HCT116 (cell line): ENCODE measurements around the gene SPATA33. TPM values are rescaled to one million over a fixed set of nuclear protein-coding genes. Genes with fewer than 3 reads are reported as not detected.

Experiments used
- ATAC-seq: fragments of 200-7000 bp; cut with Tn5 transposase; 2 replicates; pipeline ENCODE4 v1.9.1; 2020; ENCODE audit warnings: mild to moderate bottlenecking, moderate library complexity
- BruUV-seq: library from RNA; stranded (reverse); fragments of 400-500 nt; replicated peaks from 2 replicates; lab custom pipeline; 2021; lab: Mats Ljungman, UMichigan
- CTCF ChIA-PET: fragments of 300-600 bp; sonication (Branson Sonifier 250); formaldehyde crosslinking; loops from one replicate; lab custom pipeline; 2021; ENCODE audit warnings: antibody characterized with exemption; lab: Charles Lee
- POLR2A ChIA-PET: fragments of 300-600, 350-600 bp; sonication (Branson Sonifier 250); formaldehyde crosslinking; loops from one replicate; lab custom pipeline; 2021; ENCODE audit warnings: antibody characterized with exemption; lab: Charles Lee
- RAD21 ChIA-PET, 2 experiments: fragments of 300-600 bp; sonication (Branson Sonifier 250); formaldehyde crosslinking; loops; one replicate each; lab custom pipeline; 2023; ENCODE audit warnings: low total read pairs in 2 of 2; ENCODE audit not compliant: uncharacterized antibody in 2 of 2, unreplicated experiment in 2 of 2, low non-redundant PET in 1 of 2; lab: Charles Lee
- DNase-seq: peaks from one replicate; pipeline ENCODE4 v3.0.0-alpha.2; 2010; ENCODE audit warnings: low read depth, low spot score
- H2AFZ ChIP-seq: fragments of 200-600 bp; shearing (Covaris generic), sonication (generic); 2 replicates; pipeline ENCODE4 v1.6.1; 2017; ENCODE audit warnings: low read depth, mixed run types, mixed read lengths, antibody characterized with exemption, low read length; ENCODE audit not compliant: poor library complexity, severe bottlenecking
- H3K27ac ChIP-seq: 2 replicates; pipeline ENCODE4 v1.5.1; 2012; ENCODE audit warnings: low read depth, low read length
- H3K27me3 ChIP-seq: fragments of 200-600 bp; sonication (generic); 2 replicates; pipeline ENCODE4 v1.6.1; 2016; ENCODE audit warnings: mixed run types, low read length, mixed read lengths; ENCODE audit not compliant: insufficient read depth
- H3K36me3 ChIP-seq, 2 experiments: fragments of 200-500 bp in 1 of 2; fragments of 200-600 bp in 1 of 2; sonication (Bioruptor generic) in 1 of 2; sonication (generic) in 1 of 2; 2 replicates each; pipeline versions ENCODE4 v1.5.1 to v1.6.1; 2014 to 2016; ENCODE audit warnings: low read length in 2 of 2, inconsistent platforms in 1 of 2, mixed read lengths in 1 of 2, mixed run types in 1 of 2; ENCODE audit not compliant: insufficient read depth in 2 of 2, control insufficient read depth in 1 of 2
- H3K4me1 ChIP-seq, 2 experiments: fragments of 200-600 bp in 1 of 2; sonication (generic) in 1 of 2; 2 replicates each; pipeline versions ENCODE4 v1.5.1 to v1.6.1; 2012 to 2017; ENCODE audit warnings: low read length in 2 of 2, inconsistent platforms in 1 of 2, mild to moderate bottlenecking in 1 of 2, mixed read lengths in 1 of 2, mixed run types in 1 of 2, moderate library complexity in 1 of 2; ENCODE audit not compliant: insufficient read depth in 2 of 2, control insufficient read depth in 1 of 2
- H3K4me2 ChIP-seq: fragments of 200-600 bp; sonication (generic); 2 replicates; pipeline ENCODE4 v1.6.1; 2017; ENCODE audit warnings: mixed run types, low read length, mixed read lengths
- H3K4me3 ChIP-seq, 2 experiments: fragments of 200-600 bp in 1 of 2; sonication (generic) in 1 of 2; replicated peaks in 1 of 2; 2 replicates each; pipeline ENCODE4 v1.5.1; 2011 to 2016; ENCODE audit warnings: low read length in 2 of 2, control low read depth in 1 of 2, low read depth in 1 of 2, mild to moderate bottlenecking in 1 of 2, mixed read lengths in 1 of 2, mixed run types in 1 of 2
- H3K79me2 ChIP-seq: fragments of 200-600 bp; sonication (generic); 2 replicates; pipeline ENCODE4 v1.6.1; 2017; ENCODE audit warnings: mild to moderate bottlenecking, mixed run types, low read length, moderate library complexity, mixed read lengths; ENCODE audit not compliant: insufficient read depth
- H3K9ac ChIP-seq: fragments of 200-600 bp; sonication (generic); 2 replicates; pipeline ENCODE4 v1.6.1; 2016; ENCODE audit warnings: low read length, mixed read lengths
- H3K9me2 ChIP-seq: fragments of 200-600 bp; sonication (generic), shearing (Covaris generic); 2 replicates; pipeline ENCODE4 v1.6.1; 2017; ENCODE audit warnings: mixed run types, mild to moderate bottlenecking, moderate library complexity; ENCODE audit not compliant: insufficient read depth
- H3K9me3 ChIP-seq, 2 experiments: fragments of 200-500 bp in 1 of 2; fragments of 200-600 bp in 1 of 2; sonication (Bioruptor generic) in 1 of 2; sonication (generic) in 1 of 2; 2 replicates each; pipeline ENCODE4 v1.6.1; 2014 to 2017; ENCODE audit warnings: low read length in 2 of 2, mixed read lengths in 2 of 2, inconsistent platforms in 1 of 2, low read depth in 1 of 2, mild to moderate bottlenecking in 1 of 2, mixed run types in 1 of 2, moderate library complexity in 1 of 2; ENCODE audit not compliant: control insufficient read depth in 1 of 2, insufficient read depth in 1 of 2
- H4K20me1 ChIP-seq: fragments of 200-600 bp; sonication (generic), shearing (Covaris generic); 2 replicates; pipeline ENCODE4 v1.6.1; 2017; ENCODE audit warnings: mixed run types, mild to moderate bottlenecking, moderate library complexity; ENCODE audit not compliant: insufficient read depth
- POLR2AphosphoS5 ChIP-seq: IDR thresholded peaks from 2 replicates; pipeline ENCODE4 v1.6.1; 2011; ENCODE audit warnings: mild to moderate bottlenecking, low read depth, low read length, moderate library complexity
- RAD21 ChIP-seq: IDR thresholded peaks from 2 replicates; pipeline ENCODE4 v1.6.1; 2012; ENCODE audit warnings: low read depth, mild to moderate bottlenecking
- intact Hi-C: fragments of 100-400 bp; cut with micrococcal nuclease; formaldehyde crosslinking; loops from 2 replicates; pipeline ENCODE4 v1.10.0; 2022
- total RNA-seq: library from RNA; stranded (reverse); gene quantifications from one replicate; pipeline ENCODE4 v1.2.1, GENCODE V29; 2021; ENCODE audit not compliant: unreplicated experiment

The SPATA33 gene
- total RNA-seq, 1 experiment from 2014 or later: 24.9 TPM

- ATAC-seq: no peak
- ChIA-PET RAD21 (no interaction called here), CTCF (no interaction called here), POLR2A (interaction anchor here (2.0 kb wide), 1 partner anchor 12 kb away, joined by 7 read pairs; no protein-coding TSS in a partner anchor)
- no TSS peak for BruUV-seq
- Histone ChIP-seq H3K4me1 (peaks cover 20 to 68% of the 10 kb centered on the region in 2 experiments), H4K20me1 (peaks cover 3% of the 10 kb centered on the region; the same call in 1 of the 2 replicates), H3K27me3 (no peaks in the 10 kb centered on the region), H2AFZ (no peak overlapping the region), H3K36me3 (peaks cover 9 to 27% of the 10 kb centered on the region in 2 experiments), H3K79me2 (peaks cover 40% of the 10 kb centered on the region), H3K27ac (no peak overlapping the region; the same call in 1 of the 2 replicates), H3K9me2 (no peaks in the 10 kb centered on the region), H3K9ac (no peak overlapping the region), H3K4me3 (no peak overlapping the region), H3K9me3 (no peaks in the 10 kb centered on the region), H3K4me2 (peak overlapping the region; percentile 86; the same call in 1 of the 2 replicates)
- TF ChIP-seq POLR2AphosphoS5 (peak; percentile 37), RAD21 (no peak)
- intact Hi-C loops: no loop called here
- DNase-seq: no peak
Observed at GRCh38 chr16:89717688-89718505, 60.3 kb downstream of the SPATA33 start.

Other genes with a start within 250 kb of the SPATA33 start
- 266 TPM for gene ANKRD11, start 167.3 kb upstream of the SPATA33 start, total RNA-seq
- 116 TPM for gene SPG7, start 149.4 kb upstream of the SPATA33 start, total RNA-seq
- 4,404 TPM for gene RPL13, start 97.2 kb upstream of the SPATA33 start, total RNA-seq
- gene CPNE7, start 82.1 kb upstream of the SPATA33 start, total RNA-seq: 201 TPM
- 1.1 TPM for gene DPEP1, start 44.2 kb upstream of the SPATA33 start, total RNA-seq
- 158 TPM for gene CHMP1A, start 128 bp upstream of the SPATA33 start, total RNA-seq
- 165 TPM for gene CDK10, start 28.9 kb downstream of the SPATA33 start, total RNA-seq
- gene SPATA2L, start 43.9 kb downstream of the SPATA33 start, total RNA-seq: 50.5 TPM
- 4.2 TPM for gene VPS9D1, start 63.1 kb downstream of the SPATA33 start, total RNA-seq
- gene ZNF276, start 63.7 kb downstream of the SPATA33 start, total RNA-seq: 49.9 TPM
- gene FANCA, start 158.8 kb downstream of the SPATA33 start, total RNA-seq: 167 TPM
- gene SPIRE2, start 170.6 kb downstream of the SPATA33 start, total RNA-seq: 21.2 TPM
- gene TCF25, start 215.8 kb downstream of the SPATA33 start, total RNA-seq: 345 TPM